CD4-positive, alpha-beta memory T cell (primary cell): Measurements from ENCODE around the gene CAB39L. TPM values are rescaled to one million over a fixed set of nuclear protein-coding genes. Genes with fewer than 3 reads are reported as not detected.

ENCODE experiments used
- CTCF ChIA-PET: fragments of 350-600 bp; sonication (Branson Sonifier 250); formaldehyde crosslinking; loops from one replicate; lab custom pipeline; 2021; ENCODE audit warnings: inconsistent platforms; ENCODE audit not compliant: partially characterized antibody; lab: Charles Lee
- POLR2A ChIA-PET: fragments of 350-600 bp; sonication (Branson Sonifier 250); formaldehyde crosslinking; loops from one replicate; lab custom pipeline; 2021; ENCODE audit not compliant: partially characterized antibody; lab: Charles Lee
- DNase-seq, 5 donors: peaks; one replicate each; pipeline versions ENCODE4 v3.0.0 to v3.0.0-alpha.2; 2020 to 2022; ENCODE audit warnings: mixed read lengths in 1 of 5
- H3K27ac ChIP-seq: one replicate; pipeline ENCODE4 v1.7.0; 2013; ENCODE audit warnings: low read depth, low read length
- H3K27me3 ChIP-seq: 2 replicates; pipeline ENCODE4 v1.7.0; 2013; ENCODE audit warnings: mild to moderate bottlenecking, low read length, moderate library complexity; ENCODE audit not compliant: insufficient read depth
- H3K36me3 ChIP-seq: 2 replicates; pipeline ENCODE4 v1.7.0; 2013; ENCODE audit warnings: mild to moderate bottlenecking, low read length, moderate library complexity; ENCODE audit not compliant: insufficient read depth
- H3K4me1 ChIP-seq: 2 replicates; pipeline ENCODE4 v1.7.0; 2013; ENCODE audit warnings: mild to moderate bottlenecking, low read length, moderate library complexity; ENCODE audit not compliant: insufficient read depth
- H3K4me3 ChIP-seq, 2 donors: one replicate each; pipeline ENCODE4 v1.7.0; 2013; ENCODE audit warnings: low read length in 2 of 2, mild to moderate bottlenecking in 1 of 2
- H3K9me3 ChIP-seq, 2 donors: one replicate each; pipeline ENCODE4 v1.7.0; 2013; ENCODE audit warnings: low read length in 2 of 2, control low read depth in 1 of 2; ENCODE audit not compliant: control insufficient read depth in 1 of 2
- H3K27ac Mint-ChIP-seq, 7 donors: one replicate each; pipeline ENCODE4 v1.8.0; 2020 to 2021; ENCODE audit warnings: mixed read lengths in 7 of 7, mild to moderate bottlenecking in 6 of 7, inconsistent platforms in 3 of 7, moderate library complexity in 3 of 7
- H3K27me3 Mint-ChIP-seq, 2 donors: one replicate each; pipeline ENCODE4 v1.8.0; 2020 to 2021; ENCODE audit warnings: mixed read lengths in 2 of 2
- H3K36me3 Mint-ChIP-seq, 2 donors: one replicate each; pipeline ENCODE4 v1.8.0; 2020 to 2021; ENCODE audit warnings: mixed read lengths in 2 of 2, inconsistent platforms in 1 of 2, mild to moderate bottlenecking in 1 of 2
- H3K4me1 Mint-ChIP-seq, 4 donors: one replicate each; pipeline ENCODE4 v1.8.0; 2020 to 2021; ENCODE audit warnings: mixed read lengths in 4 of 4, mild to moderate bottlenecking in 1 of 4
- H3K4me3 Mint-ChIP-seq, 8 donors: one replicate each; pipeline ENCODE4 v1.8.0; 2020 to 2021; ENCODE audit warnings: mixed read lengths in 8 of 8, mild to moderate bottlenecking in 7 of 8, moderate library complexity in 6 of 8, inconsistent platforms in 3 of 8
- H3K9me3 Mint-ChIP-seq, 8 donors: one replicate each; pipeline ENCODE4 v1.8.0; 2020 to 2021; ENCODE audit warnings: mixed read lengths in 8 of 8, mild to moderate bottlenecking in 5 of 8, inconsistent platforms in 3 of 8, moderate library complexity in 1 of 8
- intact Hi-C: fragments of 100-400 bp; cut with micrococcal nuclease; formaldehyde crosslinking; loops from one replicate; pipeline ENCODE4 v1.15.1; 2023
- polyA plus RNA-seq, 2 donors: library from polyadenylated mRNA; unstranded; fragments of 300-500 nt; fragmentation: Illumina TruSeq; gene quantifications; one replicate each; pipeline ENCODE4 v1.2.3, GENCODE V29; 2021
- total RNA-seq, 2 experiments: library from RNA; stranded (reverse); gene quantifications; one replicate each; pipeline ENCODE4 v1.2.3, GENCODE V29; 2021

The CAB39L gene
- total and polyA plus RNA-seq, 4 experiments from 2014 or later: 4.1 to 7.7 (median 6.1) TPM

DNA sequence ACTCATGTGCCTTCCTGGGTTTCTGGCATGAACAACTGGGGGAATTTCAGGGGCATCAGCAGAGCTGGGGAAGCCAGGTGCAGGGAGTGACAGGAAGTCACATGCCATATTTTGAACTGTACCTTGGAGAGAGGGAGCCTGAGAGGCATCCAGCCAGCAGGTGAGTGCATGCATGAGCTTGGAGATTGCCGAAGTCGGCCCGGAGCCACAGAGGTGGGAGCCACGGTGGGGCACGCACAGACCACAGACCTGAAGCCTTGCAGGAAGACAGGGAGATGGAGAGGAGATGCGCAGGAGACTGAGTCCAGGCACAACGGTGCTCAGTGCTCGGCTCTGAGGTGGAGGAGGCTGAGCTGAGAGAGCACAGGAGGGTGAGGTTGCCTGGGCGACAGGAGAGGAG lies 141.0 kb downstream of the CAB39L start:
- no peak for DNase-seq
- H3K4me3 Mint-ChIP-seq: peak overlapping the region in 1 of 8 donors; percentile 43
- Histone ChIP-seq H3K9me3 (no peaks in the 10 kb centered on the region), H3K36me3 (no peaks in the 10 kb centered on the region), H3K27me3 (no peaks in the 10 kb centered on the region), H3K4me3 (no peak overlapping the region), H3K4me1 (peaks cover 5% of the 10 kb centered on the region), H3K27ac (no peak overlapping the region)
- ChIA-PET POLR2A (no interaction called here), CTCF (interaction anchor here (1.6 to 5.7 kb wide), 3 partner anchors 142 to 303 kb away, joined by 4 to 81 read pairs (median 5); partner anchors contain the start of genes CAB39L and SETDB2)
- no peaks in the 10 kb centered on the region for H3K36me3 Mint-ChIP-seq
- peaks cover 6 to 14% (median 11%) of the 10 kb centered on the region in 4 donors for H3K4me1 Mint-ChIP-seq
- H3K27me3 Mint-ChIP-seq: no peaks in the 10 kb centered on the region
- H3K9me3 Mint-ChIP-seq: no peaks in the 10 kb centered on the region
- H3K27ac Mint-ChIP-seq: peak overlapping the region in 2 of 7 donors; percentile 13 to 75
- intact Hi-C loops: loop anchor here (5.0 kb wide), 1 partner anchor 284 kb away; the partner anchor contains the start of gene RCBTB1

DNA sequence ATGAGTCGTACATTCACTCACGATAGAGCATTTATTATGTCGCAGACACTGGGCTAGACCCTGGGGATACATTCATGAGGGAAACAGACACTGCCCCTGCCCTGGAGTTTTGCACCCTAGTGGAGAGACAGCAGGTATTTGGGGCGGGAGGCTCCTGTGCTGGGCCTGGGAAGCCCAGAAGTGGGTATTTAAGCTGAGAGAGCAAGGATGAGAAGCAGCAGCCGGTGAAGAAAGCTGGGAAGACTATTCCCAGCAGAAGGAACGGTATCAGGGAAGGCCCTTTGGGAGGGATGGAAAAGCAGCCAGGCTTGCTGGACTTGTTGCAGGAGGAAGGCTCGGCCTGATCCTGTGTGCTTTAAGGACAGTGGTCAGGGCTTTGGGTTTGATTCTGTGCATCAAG lies 141.6 kb downstream of the CAB39L start:
- ChIA-PET CTCF (interaction anchor here (0.7 to 5.7 kb wide), 5 partner anchors 9 to 304 kb away, joined by 3 to 81 read pairs (median 5); partner anchors contain the start of genes CAB39L and SETDB2), POLR2A (no interaction called here)
- intact Hi-C loops: loop anchor here (5.0 kb wide), 1 partner anchor 285 kb away; the partner anchor contains the start of gene RCBTB1
- no peak overlapping the region for H3K4me3 ChIP-seq
- Mint-ChIP-seq H3K27me3 (no peaks in the 10 kb centered on the region), H3K9me3 (no peaks in the 10 kb centered on the region), H3K4me1 (peaks cover 6 to 14% (median 11%) of the 10 kb centered on the region in 4 donors), H3K27ac (peak overlapping the region in 3 of 7 donors; percentile 13 to 76 (median 69)), H3K4me3 (peak overlapping the region in 3 of 8 donors; percentile 11 to 40 (median 16)), H3K36me3 (no peaks in the 10 kb centered on the region)
- no peaks in the 10 kb centered on the region for H3K9me3 ChIP-seq
- peaks cover 5% of the 10 kb centered on the region for H3K4me1 ChIP-seq
- H3K27me3 ChIP-seq: no peaks in the 10 kb centered on the region
- no peak overlapping the region for H3K27ac ChIP-seq
- H3K36me3 ChIP-seq: no peaks in the 10 kb centered on the region
- no peak for DNase-seq

- Histone ChIP-seq H3K4me1 (peaks cover 5% of the 10 kb centered on the region), H3K36me3 (no peaks in the 10 kb centered on the region), H3K27me3 (no peaks in the 10 kb centered on the region), H3K27ac (no peak overlapping the region), H3K9me3 (no peaks in the 10 kb centered on the region), H3K4me3 (peak overlapping the region; percentile 15 to 45)
- POLR2A ChIA-PET: interaction anchor here (1.0 to 1.4 kb wide), 2 partner anchors 143 to 195 kb away, joined by 3 read pairs; partner anchors contain the start of genes CAB39L, PHF11 and SETDB2
- H3K36me3 Mint-ChIP-seq: no peaks in the 10 kb centered on the region
- CTCF ChIA-PET: interaction anchor here (0.7 to 5.7 kb wide), 23 partner anchors 8 to 942 kb away, joined by 3 to 81 read pairs (median 3); partner anchors contain the start of genes CAB39L, PHF11 and SETDB2
- peaks cover 6 to 14% (median 11%) of the 10 kb centered on the region in 4 donors for H3K4me1 Mint-ChIP-seq
- peak overlapping the region; percentile 70 to 85 (median 80) for H3K4me3 Mint-ChIP-seq
- DNase-seq: peak; percentile 77 to 79 (median 77)
- peak overlapping the region in 6 of 7 donors; percentile 14 to 91 (median 74) for H3K27ac Mint-ChIP-seq
- no peaks in the 10 kb centered on the region for H3K9me3 Mint-ChIP-seq
- H3K27me3 Mint-ChIP-seq: no peaks in the 10 kb centered on the region
- intact Hi-C loops: loop anchor here (1.0 to 5.0 kb wide), 7 partner anchors 71 to 547 kb away; partner anchors contain the start of genes CAB39L, PHF11, RCBTB1 and SETDB2
Observed at GRCh38 chr13:49300739-49301589, 142.9 kb downstream of the CAB39L start.

DNA sequence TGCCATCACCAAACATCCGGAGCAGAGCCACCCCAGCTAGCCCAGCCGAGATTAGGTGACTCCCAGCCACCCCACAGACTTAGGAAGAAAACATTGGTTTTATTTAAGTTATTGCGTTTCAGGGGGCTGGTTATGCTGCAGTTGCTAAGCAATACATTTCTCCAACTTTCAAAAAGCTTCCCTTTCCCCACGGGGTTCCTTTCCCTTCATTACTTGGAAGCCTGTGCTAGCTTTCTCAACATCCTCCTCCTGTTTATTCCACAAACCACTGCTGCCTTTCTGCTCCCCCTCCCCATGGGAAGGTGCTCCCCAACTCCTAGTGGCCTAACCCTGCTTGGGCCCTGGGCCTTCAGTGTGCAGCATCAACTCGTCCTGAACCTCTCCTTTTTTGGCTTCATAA lies 143.6 kb downstream of the CAB39L start:
- Mint-ChIP-seq H3K9me3 (no peaks in the 10 kb centered on the region), H3K4me1 (peaks cover 6 to 14% (median 11%) of the 10 kb centered on the region in 4 donors), H3K27ac (peak overlapping the region in 1 of 7 donors; percentile 65), H3K4me3 (no peak overlapping the region), H3K27me3 (no peaks in the 10 kb centered on the region), H3K36me3 (no peaks in the 10 kb centered on the region)
- ChIA-PET CTCF (interaction anchor here (0.6 to 5.7 kb wide), 18 partner anchors 8 to 313 kb away, joined by 3 to 81 read pairs (median 3); partner anchors contain the start of gene PHF11), POLR2A (interaction anchor here (1.0 to 1.4 kb wide), 2 partner anchors 143 to 195 kb away, joined by 3 read pairs; partner anchors contain the start of genes CAB39L, PHF11 and SETDB2)
- Histone ChIP-seq H3K4me3 (no peak overlapping the region), H3K27me3 (no peaks in the 10 kb centered on the region), H3K36me3 (no peaks in the 10 kb centered on the region), H3K27ac (no peak overlapping the region), H3K4me1 (peaks cover 5% of the 10 kb centered on the region), H3K9me3 (no peaks in the 10 kb centered on the region)
- DNase-seq: no peak
- intact Hi-C loops: loop anchor here (2.0 to 5.0 kb wide), 2 partner anchors 145 to 287 kb away; partner anchors contain the start of genes CAB39L, RCBTB1 and SETDB2

DNA sequence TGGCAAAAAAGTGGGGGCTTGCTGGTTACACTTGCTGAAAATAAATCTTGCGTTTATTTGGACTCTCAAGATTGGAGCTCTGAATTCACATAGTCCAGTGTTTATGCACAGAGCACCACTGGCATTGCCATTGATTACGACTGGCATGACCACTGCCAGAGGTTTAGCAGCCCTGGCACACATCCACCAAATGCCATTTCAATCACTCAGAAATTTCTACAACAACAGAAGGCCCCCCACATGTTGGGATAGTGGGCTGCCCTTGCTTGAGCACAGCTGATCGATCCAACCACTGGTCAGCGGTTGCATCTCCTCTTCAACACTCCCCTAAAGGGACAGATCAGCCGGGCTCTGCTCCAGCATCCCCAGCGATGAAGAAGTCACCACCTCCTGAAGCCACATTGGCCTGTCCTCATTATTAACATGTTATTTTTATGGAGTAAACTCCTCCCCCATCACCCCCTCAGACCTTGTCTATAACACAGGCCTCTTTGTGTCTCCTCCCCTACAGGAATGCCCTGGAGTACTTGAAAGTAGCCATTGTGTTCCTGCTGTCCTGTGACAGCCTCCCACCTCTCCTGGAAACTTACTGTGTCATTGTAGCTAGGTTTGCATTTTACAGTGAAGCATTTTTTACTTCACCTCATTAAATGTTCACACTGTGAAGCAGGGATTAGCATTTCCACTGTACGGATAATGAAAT lies 144.8 kb downstream of the CAB39L start:
- intact Hi-C loops: no loop called here
- H3K9me3 ChIP-seq: no peaks in the 10 kb centered on the region
- CTCF ChIA-PET: interaction anchor here (0.5 to 5.7 kb wide), 4 partner anchors 17 to 307 kb away, joined by 3 to 81 read pairs (median 3); partner anchors contain the start of gene PHF11
- H3K4me1 ChIP-seq: peaks cover 5% of the 10 kb centered on the region
- no peaks in the 10 kb centered on the region for H3K27me3 ChIP-seq
- no peak for DNase-seq
- no peak overlapping the region for H3K27ac ChIP-seq
- peaks cover 6 to 14% (median 11%) of the 10 kb centered on the region in 4 donors for H3K4me1 Mint-ChIP-seq
- no peaks in the 10 kb centered on the region for H3K27me3 Mint-ChIP-seq
- peaks cover 0 to under 1% of the 10 kb centered on the region in 2 donors for H3K36me3 Mint-ChIP-seq
- no peak overlapping the region for H3K4me3 Mint-ChIP-seq
- H3K36me3 ChIP-seq: no peaks in the 10 kb centered on the region
- H3K9me3 Mint-ChIP-seq: no peaks in the 10 kb centered on the region
- H3K4me3 ChIP-seq: no peak overlapping the region
- POLR2A ChIA-PET: no interaction called here
- H3K27ac Mint-ChIP-seq: peak overlapping the region in 1 of 7 donors; percentile 60

DNA sequence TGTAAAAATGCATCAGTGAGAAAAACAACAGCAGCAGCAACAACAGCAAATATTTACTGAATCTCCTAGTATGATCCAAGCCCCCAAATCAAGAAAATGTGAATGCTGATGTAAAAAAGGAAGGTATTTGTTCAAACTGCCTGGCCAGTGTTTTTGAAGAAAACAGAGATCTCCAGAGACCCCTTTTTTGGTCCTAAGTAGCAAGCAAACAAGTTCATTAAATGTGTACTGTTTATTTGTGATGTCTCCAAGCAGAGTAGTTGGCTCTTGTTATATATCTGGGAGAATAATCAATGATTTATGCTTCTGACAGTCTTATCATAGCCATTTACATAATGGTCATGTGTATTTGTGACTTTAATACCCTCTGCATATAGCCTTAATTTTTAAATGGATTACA lies 145.4 kb downstream of the CAB39L start:
- peaks cover 4 to 14% (median 10%) of the 10 kb centered on the region in 4 donors for H3K4me1 Mint-ChIP-seq
- POLR2A ChIA-PET: no interaction called here
- H3K4me3 ChIP-seq: no peak overlapping the region
- peaks cover 5% of the 10 kb centered on the region for H3K4me1 ChIP-seq
- no peak overlapping the region for H3K27ac ChIP-seq
- H3K36me3 Mint-ChIP-seq: peaks cover 0 to 2% of the 10 kb centered on the region in 2 donors
- no peak overlapping the region for H3K4me3 Mint-ChIP-seq
- H3K9me3 ChIP-seq: no peaks in the 10 kb centered on the region
- no peaks in the 10 kb centered on the region for H3K36me3 ChIP-seq
- intact Hi-C loops: no loop called here
- H3K27ac Mint-ChIP-seq: peak overlapping the region in 3 of 7 donors; percentile 0 to 71 (median 12)
- no peaks in the 10 kb centered on the region for H3K27me3 Mint-ChIP-seq
- no peak for DNase-seq
- no peaks in the 10 kb centered on the region for H3K9me3 Mint-ChIP-seq
- no peaks in the 10 kb centered on the region for H3K27me3 ChIP-seq
- CTCF ChIA-PET: interaction anchor here (5.7 kb wide), 1 partner anchor 308 kb away, joined by 81 read pairs; no protein-coding TSS in a partner anchor
